Hematopoietic multipotent progenitor cell treated with erythropoietin and hydrocortisone succinate and interleukin-3 and kit ligand, for 4 days (in vitro differentiated cells): ENCODE data around the gene SLC25A24.
A peak's percentile ranks its signal among the peaks of the same experiment; 100 is the strongest.
"Not testable (repeated sequence)": the region's sequence is repeated elsewhere in the genome, so short reads cannot be mapped to it uniquely, and the experiment has no call there.

Experiments used
- DNase-seq: peaks from one replicate; pipeline ENCODE4 v3.0.0-alpha.2; 2015

SLC25A24 gene

DNA sequence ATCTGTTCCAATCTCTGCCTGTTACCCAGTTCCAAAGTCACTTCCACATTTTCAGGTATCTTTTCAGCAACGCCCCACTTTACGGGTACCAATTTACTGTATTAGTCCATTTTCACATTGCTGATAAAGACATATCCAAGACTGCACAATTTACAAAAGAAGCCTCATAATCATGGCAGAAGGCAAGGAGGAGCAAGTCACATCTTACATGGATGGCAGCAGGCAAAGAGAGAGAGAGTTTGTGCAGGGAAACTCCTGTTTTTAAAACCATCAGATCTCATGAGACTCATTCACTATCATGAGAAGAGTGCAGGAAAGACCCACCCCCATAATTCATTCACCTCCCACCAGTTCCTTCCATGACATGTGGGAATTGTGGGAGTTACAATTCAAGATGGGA, 67.0 kb downstream of the SLC25A24 start:
- not testable (repeated sequence) for DNase-seq

DNA sequence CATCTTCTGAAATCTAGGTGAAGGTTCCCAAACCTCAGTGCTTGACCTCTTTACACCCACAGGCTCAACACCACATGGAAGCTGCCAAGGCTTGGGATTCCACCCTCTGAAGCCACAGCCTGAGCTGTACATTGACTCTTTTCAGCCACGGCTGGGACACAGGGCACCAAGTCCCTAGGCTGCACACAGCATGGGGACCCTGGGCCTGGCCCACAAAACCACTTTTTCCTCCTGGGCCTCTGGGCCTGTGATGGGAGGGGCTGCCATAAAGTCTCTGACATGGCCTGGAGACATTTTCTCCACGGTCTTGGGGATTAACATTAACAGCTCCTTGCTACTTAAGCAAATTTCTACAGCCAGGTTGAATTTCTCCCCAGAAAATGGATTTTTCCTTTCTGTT, 67.8 kb downstream of the SLC25A24 start:
- DNase-seq, result not testable (repeated sequence)

DNA sequence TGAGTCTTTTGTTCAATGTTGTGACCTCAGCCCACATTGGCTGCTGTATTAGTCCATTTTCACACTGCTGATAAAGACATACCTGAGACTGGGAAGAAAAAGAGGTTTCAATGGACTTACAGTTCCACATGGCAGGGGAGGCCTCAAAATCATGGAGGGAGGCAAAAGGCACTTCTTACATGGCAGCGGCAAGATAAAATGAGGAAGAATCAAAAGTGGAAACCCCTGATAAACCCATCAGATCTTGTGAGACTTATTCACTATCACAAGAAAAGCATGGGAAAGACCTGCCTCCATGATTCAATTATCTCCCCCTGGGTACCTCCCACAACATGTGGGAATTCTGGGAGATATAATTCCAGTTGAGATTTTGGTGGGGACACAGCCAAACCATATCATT, 68.9 kb downstream of the SLC25A24 start:
- DNase-seq, result not testable (repeated sequence)

- peak; percentile 46 for DNase-seq
These were observed 69.3 kb downstream of the SLC25A24 start for GRCh38 chr1:108130794-108131193.

DNA sequence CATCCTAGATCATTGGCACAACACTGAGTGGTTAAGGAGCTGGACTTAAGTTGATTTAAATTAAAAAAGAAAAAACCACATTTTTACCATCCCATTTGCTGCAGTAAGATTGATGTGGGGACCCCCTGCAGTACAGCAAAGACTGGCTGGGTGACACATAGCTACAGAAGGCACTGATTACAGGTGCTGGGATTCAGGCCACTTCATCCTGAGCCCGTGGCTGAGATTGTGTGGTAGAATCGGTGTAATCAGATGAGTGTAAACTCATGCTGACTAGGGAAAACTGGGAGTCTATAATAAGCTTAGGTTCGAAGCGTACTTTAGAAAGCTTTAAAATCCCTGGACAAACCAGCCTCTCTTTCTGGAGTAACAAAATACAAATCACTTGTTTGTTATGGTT, 70.1 kb downstream of the SLC25A24 start:
- no peak for DNase-seq

GRCh38 chr1:108125312-108126138, 74.6 kb downstream of the SLC25A24 start:
- peak; percentile 89 for DNase-seq

- no peak for DNase-seq
These were observed 75.4 kb downstream of the SLC25A24 start for GRCh38 chr1:108124622-108125311.

GRCh38 chr1:108124023-108124422, 76.1 kb downstream of the SLC25A24 start:
- DNase-seq, result no peak

DNA sequence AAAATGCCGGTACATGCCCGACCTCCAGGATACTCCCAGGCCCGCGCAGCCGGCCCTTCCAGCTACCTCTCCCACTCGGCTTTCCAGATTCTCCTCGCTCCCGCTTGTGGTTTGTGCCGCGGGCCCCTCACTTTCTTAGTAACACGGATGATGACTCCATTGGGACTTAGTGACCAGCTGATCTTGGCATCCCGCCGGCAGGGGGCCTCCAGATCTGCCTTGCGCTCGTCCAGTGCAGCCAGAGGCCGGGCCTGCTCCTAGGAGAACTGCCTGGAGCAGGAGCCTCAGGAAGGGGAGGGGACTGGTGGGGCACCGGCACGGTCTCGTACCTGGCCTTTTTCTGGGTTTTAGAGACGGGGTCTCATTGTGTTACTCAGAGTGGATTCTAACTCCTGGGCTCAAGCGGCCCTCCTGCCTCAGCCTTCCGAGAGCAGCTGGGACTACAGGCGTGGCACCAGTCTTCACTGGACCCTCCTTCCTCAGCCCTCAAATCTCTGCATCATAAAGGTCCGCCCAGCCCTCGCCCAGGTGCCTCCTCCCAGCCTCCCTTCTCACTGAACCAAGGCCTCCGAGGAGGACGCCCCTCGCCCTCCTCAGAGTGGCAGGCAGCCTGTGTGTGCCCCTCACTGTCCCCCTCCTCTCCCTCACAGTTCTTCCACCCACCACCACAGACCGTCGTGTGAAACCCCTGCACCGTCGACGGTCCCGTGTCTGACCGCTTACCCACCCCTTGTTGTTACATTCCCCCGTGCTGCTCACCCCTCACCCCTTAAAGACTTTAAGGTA, 78.6 kb downstream of the SLC25A24 start:
- no peak for DNase-seq

DNA sequence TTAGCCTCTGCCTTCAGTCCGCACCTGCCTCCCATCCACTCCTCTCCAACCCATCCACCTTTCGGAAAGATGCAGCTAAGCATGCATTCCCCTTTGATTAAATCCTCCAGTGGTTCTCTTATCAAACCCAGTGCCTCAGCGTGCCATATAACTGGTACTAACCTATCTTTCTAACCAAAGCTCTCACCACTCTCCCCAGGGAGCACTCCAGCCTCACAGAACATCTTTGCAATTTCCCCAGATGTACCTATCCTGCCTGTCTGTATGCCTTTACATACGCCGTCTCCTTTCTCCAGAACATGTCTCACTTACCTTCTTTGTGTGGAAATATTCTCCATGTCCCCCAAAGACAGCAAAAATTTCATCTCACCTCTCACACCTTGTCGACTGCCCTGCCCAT, 80.0 kb downstream of the SLC25A24 start:
- no peak for DNase-seq

- DNase-seq, result peak; percentile 18
These were observed 80.6 kb downstream of the SLC25A24 start for GRCh38 chr1:108119500-108119899.

GRCh38 chr1:108117945-108118902, 81.9 kb downstream of the SLC25A24 start:
- DNase-seq, result peak; percentile 77

GRCh38 chr1:108117237-108117636, 82.9 kb downstream of the SLC25A24 start:
- no peak for DNase-seq

- DNase-seq, result peak; percentile 58
These were observed 86.0 kb downstream of the SLC25A24 start for GRCh38 chr1:108114033-108114599.

GRCh38 chr1:108113496-108113895, 86.6 kb downstream of the SLC25A24 start:
- DNase-seq, result no peak

DNA sequence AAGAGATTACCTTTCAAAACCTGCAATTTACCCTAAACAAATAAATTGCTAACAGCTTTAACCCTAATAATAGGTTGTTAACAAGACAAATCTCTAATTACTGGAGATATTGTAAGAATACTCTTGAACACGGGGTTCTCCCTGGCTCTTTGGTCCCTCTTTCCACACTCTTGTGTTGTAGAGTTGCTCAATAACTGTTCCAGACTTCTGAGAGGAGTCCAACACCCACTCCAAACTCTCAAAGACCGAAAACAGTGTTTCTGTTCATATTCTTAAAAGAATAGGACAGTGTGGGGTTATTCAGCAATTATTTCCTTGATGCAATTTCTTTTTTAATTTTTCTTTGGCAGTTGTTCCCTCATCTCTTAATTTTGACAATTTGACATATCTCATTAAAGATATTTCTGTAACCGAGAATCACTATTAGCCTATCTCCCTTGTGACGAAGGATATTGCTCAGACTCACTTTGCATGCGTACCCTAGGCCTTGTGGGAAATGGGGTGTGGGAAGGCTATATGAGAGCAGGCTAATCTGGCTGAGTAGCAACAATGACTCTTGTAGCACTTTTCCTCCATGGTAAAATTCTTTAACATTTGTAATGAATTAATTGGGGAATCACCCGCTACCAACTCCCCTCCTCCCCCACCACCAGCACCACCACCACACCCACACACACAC, 90.7 kb downstream of the SLC25A24 start:
- DNase-seq, result no peak

- DNase-seq, result no peak
These were observed 92.0 kb downstream of the SLC25A24 start for GRCh38 chr1:108108119-108108518.

DNA sequence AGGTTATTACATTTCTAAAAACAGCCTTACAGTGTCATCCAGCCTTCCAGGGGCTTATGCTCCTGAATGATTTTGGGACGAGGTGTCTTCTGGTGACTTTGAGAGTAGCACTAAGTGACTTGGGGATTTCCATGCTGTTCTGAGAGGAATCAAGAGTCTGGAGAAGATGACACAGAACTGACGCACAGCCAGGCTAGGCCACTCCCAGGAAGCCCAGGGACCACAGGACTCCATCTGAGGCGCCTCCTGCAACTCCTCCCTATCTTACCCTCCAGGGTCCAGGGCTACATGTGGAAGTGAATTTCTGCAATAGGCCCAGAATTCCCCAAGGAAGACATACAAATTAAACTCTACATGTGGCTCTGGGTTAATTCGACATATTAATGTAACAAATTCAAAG, 92.5 kb downstream of the SLC25A24 start:
- DNase-seq, result peak; percentile 70

- DNase-seq, result no peak
These were observed 93.4 kb downstream of the SLC25A24 start for GRCh38 chr1:108106775-108107174.

GRCh38 chr1:108100148-108100547, 100.0 kb downstream of the SLC25A24 start:
- DNase-seq, result peak; percentile 70

GRCh38 chr1:108097018-108097417, 103.1 kb downstream of the SLC25A24 start:
- peak; percentile 18 for DNase-seq
